ENCODE measurements around the gene GALK1.

GRCh38 chr17:75808549-75808904 is 43.5 kb upstream of the GALK1 start:
- TF ChIP-seq POLR2A (IDR thresholded peaks at IDR 0.05) (no peak), CTCF (IDR thresholded peaks at IDR 0.05) (no peak), POLR2AphosphoS5 (IDR thresholded peaks at IDR 0.05; ENCODE audit: insufficient read depth in 1 of 2, low read depth in 1 of 2) (no peak)
